GM12878 (cell line): Measurements from ENCODE around the gene PCK2.

Experiments
- CBFB ChIP-seq: IDR thresholded peaks from 2 replicates; pipeline ENCODE4 v1.6.1; 2016; ENCODE audit warnings: antibody characterized with exemption, low read depth
- POLR2A ChIP-seq: IDR thresholded peaks from 2 replicates; pipeline ENCODE4 v1.6.1; 2011; ENCODE audit warnings: low read depth, mild to moderate bottlenecking, low read length
- RFX5 ChIP-seq: IDR thresholded peaks from 2 replicates; pipeline ENCODE4 v1.6.1; 2011; ENCODE audit warnings: low read depth, low read length, improper control_type of control experiment
- TF ChIP-seq, protein P1 (sequence below): IDR thresholded peaks from 2 replicates; pipeline ENCODE4 v1.6.1; 2011; ENCODE audit warnings: low read depth, low read length, improper control_type of control experiment, borderline replicate concordance
- TF ChIP-seq, protein P2 (sequence below), 3 experiments: IDR thresholded peaks in 2 of 3; conservative IDR thresholded peaks in 1 of 3; 2 replicates each; pipeline ENCODE4 v1.5.1; 2011; ENCODE audit warnings: low read depth in 3 of 3, low read length in 3 of 3, mild to moderate bottlenecking in 3 of 3, control low read depth in 2 of 3, moderate library complexity in 2 of 3, inconsistent platforms in 1 of 3, mixed read lengths in 1 of 3; ENCODE audit not compliant: control insufficient read depth in 2 of 3, insufficient read depth in 1 of 3; ENCODE audit errors: extremely low read depth in 1 of 3

DNA sequence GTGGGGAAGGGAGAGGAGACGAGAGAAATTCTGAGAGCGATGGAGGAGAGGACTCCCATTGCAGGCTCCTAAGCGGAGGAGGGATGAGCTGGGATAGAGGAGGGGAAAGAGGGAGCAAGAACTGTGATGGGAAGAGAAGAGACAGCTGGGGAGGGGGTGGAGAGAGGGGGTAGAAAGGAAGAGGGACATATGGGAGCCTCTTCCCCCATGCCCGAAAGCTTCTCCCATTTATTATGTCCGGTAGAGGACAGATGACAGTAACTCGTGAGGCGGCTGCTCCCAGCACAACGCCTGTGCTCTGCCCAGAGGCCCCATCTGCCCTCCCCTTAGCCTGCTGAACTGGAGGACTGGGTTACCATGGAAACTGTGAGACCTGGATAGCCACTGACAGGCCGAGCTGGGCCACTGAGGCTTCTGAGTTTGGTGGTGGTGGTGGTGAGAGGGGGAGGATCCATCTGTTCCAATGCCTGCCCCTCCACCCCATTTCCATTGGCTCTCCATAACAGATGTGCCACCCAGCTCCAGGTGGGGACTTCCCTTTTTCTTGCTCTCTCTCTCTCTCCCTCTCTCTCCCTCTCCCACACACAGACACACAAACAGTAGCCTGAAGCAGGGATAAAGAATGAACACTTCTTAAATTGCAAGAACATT is 14.5 kb upstream of the PCK2 start:
- TF ChIP-seq, protein P1, sequence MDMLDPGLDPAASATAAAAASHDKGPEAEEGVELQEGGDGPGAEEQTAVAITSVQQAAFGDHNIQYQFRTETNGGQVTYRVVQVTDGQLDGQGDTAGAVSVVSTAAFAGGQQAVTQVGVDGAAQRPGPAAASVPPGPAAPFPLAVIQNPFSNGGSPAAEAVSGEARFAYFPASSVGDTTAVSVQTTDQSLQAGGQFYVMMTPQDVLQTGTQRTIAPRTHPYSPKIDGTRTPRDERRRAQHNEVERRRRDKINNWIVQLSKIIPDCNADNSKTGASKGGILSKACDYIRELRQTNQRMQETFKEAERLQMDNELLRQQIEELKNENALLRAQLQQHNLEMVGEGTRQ: no peak
- TF ChIP-seq, protein P2, sequence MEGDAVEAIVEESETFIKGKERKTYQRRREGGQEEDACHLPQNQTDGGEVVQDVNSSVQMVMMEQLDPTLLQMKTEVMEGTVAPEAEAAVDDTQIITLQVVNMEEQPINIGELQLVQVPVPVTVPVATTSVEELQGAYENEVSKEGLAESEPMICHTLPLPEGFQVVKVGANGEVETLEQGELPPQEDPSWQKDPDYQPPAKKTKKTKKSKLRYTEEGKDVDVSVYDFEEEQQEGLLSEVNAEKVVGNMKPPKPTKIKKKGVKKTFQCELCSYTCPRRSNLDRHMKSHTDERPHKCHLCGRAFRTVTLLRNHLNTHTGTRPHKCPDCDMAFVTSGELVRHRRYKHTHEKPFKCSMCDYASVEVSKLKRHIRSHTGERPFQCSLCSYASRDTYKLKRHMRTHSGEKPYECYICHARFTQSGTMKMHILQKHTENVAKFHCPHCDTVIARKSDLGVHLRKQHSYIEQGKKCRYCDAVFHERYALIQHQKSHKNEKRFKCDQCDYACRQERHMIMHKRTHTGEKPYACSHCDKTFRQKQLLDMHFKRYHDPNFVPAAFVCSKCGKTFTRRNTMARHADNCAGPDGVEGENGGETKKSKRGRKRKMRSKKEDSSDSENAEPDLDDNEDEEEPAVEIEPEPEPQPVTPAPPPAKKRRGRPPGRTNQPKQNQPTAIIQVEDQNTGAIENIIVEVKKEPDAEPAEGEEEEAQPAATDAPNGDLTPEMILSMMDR (IDR thresholded peaks at IDR 0.05 in 2 of 3, conservative IDR thresholded peaks at IDR 0.05 in 1 of 3; ENCODE audit: control insufficient read depth in 2 of 3, extremely low read depth in 1 of 3, insufficient read depth in 1 of 3, low read depth in 3 of 3, low read length in 3 of 3): no peak
- TF ChIP-seq RFX5 (no peak), POLR2A (no peak), CBFB (no peak)
